ES-I3 (cell line): ENCODE measurements around the gene VAC14.

ENCODE experiments used
- H3K36me3 ChIP-seq: 2 replicates; pipeline ENCODE4 v1.6.1; 2013; ENCODE audit warnings: mild to moderate bottlenecking, low read length, control low read depth, moderate library complexity; ENCODE audit not compliant: insufficient read depth
- H3K4me1 ChIP-seq: 2 replicates; pipeline ENCODE4 v1.6.1; 2013; ENCODE audit warnings: mild to moderate bottlenecking, control low read depth, low read length; ENCODE audit not compliant: insufficient read depth
- H3K9ac ChIP-seq: 2 replicates; pipeline ENCODE4 v1.6.1; 2013; ENCODE audit warnings: low read depth, mild to moderate bottlenecking, low read length, moderate library complexity
- H3K9me3 ChIP-seq: 2 replicates; pipeline ENCODE4 v1.6.1; 2013; ENCODE audit warnings: mild to moderate bottlenecking, low read length, moderate library complexity; ENCODE audit not compliant: control insufficient read depth, insufficient read depth

Gene VAC14

DNA sequence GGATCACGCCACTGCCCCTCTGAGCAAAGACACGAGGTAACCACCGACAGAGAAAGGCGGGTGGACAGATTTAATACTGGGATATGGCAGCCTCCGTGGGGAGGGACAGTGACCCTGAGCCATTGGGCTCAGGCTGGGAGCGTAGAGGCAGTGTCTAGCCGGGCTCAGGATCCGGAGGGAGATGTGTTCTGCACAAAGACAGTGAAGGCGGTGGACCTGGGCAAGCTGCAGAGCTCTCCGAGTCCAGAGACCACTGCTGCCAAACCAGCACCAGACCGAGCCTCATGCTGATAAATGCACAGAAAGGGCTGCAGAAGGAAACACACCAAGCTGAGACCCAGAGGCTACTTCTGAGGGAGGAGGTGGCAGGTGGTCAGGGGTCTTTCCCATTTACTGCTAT, 88.6 kb downstream of the VAC14 start:
- H3K9ac ChIP-seq = no peak overlapping the region
- no peaks in the 10 kb centered on the region for H3K9me3 ChIP-seq
- H3K36me3 ChIP-seq = no peaks in the 10 kb centered on the region
- H3K4me1 ChIP-seq = peaks cover 33% of the 10 kb centered on the region

DNA sequence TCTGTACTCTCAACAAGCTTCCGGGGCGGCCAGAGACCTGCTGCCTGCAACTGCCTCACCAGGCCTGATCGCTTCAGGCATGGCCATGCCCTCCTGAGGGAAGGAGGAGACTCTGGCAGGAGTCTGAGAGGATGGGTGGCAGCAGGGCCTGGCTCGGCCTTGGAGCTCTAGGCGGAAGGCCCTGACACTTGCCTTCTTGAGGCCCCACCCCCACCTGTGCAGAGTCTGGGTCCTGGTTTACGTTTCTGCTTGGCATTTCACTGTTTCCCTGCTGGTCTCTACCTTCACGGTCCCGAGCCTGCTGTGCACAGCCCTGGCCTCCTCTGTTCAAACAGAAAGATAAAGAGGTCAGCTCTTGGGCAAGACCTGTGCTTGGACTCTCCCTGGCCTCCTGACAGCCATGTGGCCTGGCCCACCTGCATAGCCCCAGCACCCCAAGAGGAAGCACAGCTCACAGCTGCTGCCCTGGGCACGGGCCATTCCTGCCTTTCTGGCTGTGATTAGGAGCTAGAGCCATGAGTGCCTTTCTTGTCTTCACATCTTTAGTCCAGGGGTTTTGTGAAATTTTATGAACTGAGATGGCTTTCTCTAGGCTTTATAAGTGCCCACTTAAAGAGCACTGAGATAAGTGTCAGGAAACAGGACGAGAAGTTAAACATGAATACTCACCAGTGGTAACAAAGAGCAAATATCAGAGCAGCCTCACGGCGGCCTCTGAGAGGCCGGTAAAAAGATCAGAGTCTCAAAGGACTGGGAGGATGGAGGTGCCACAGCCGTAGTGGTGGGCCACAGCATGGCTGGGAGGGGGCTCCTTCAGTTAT, 89.5 kb downstream of the VAC14 start:
- Histone ChIP-seq H3K36me3 (no peaks in the 10 kb centered on the region), H3K9me3 (no peaks in the 10 kb centered on the region), H3K4me1 (peaks cover 34% of the 10 kb centered on the region), H3K9ac (no peak overlapping the region)

DNA sequence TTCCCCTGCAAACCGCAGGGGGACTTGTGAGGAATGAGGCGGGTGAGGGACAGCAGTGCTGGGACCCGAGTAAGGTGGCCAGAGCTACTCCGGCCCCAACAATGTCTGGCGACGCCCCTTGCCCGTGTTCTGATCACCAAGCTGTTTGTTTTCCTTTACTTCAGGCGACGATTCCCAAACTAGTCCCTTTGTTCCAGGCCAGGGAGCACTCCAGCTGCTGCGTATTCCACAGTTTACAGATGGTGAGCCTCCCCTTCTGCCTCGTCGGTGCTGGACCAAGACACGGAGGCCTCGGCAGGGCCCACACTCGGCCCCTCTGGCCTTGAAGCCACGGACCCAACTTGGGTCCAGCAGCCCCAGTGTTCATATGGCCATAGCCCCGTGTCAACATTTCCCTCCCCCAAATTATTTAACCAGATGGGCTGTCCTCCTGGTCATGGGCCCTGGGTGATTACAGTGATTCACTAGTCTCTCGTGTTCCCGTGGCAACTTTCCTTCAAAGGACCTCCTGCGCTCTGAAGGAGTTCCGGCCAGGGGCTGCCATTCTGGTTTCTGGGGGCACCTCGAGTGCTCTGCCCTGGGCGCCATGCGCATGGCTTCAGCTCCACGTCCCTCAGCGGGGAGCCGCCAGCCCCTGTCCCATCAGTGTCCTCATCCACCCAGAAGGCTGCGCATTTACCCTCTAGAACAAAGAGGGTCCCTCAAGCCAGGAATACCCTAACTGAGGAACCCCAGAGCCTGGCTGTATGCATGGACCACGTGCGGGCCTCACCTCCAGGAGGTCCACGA, 90.3 kb downstream of the VAC14 start:
- H3K9ac ChIP-seq = no peak overlapping the region
- H3K36me3 ChIP-seq = no peaks in the 10 kb centered on the region
- H3K9me3 ChIP-seq = no peaks in the 10 kb centered on the region
- peaks cover 28% of the 10 kb centered on the region for H3K4me1 ChIP-seq

DNA sequence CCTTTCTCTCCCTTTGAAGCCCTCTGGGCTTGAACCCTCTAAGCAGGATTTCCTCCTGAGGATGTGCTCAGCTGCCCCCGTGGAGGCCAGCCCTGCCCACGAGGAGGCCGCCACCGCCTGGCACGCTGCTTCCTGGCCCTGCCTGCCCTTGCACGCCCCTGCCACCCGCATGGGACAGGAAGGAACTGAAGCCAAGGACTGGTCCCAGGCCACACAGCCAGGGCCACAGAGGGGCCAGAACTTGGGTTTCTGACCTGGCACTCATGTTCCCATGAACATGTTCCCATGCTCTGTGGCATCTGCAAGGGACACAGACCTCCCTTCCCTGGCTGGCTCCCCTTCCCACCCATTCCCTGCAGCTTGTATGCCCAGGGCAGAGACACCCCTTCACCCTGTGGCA, 91.0 kb downstream of the VAC14 start:
- Histone ChIP-seq H3K4me1 (peaks cover 22% of the 10 kb centered on the region), H3K36me3 (no peaks in the 10 kb centered on the region), H3K9ac (no peak overlapping the region), H3K9me3 (no peaks in the 10 kb centered on the region)

DNA sequence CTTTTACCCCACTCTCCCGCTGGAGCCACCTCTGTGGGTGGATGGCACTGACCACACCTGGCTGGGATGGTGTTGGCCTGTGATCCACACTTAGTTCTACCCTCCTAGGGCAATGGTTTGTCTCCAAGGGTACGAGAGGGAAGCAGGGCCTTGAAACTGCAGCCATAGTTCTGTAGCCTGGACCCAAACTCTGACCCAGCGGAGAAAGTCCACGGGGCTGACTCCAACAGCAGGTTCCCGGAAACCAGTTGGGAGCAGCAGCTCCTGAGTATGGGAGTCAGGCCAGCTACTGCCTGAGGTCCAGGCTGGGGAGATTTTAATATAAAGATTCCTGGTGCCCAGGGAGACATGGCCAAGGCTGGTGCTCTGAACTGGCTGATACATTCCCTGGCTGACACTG, 91.5 kb downstream of the VAC14 start:
- peaks cover 17% of the 10 kb centered on the region for H3K4me1 ChIP-seq
- no peak overlapping the region for H3K9ac ChIP-seq
- H3K36me3 ChIP-seq = no peaks in the 10 kb centered on the region
- H3K9me3 ChIP-seq = no peaks in the 10 kb centered on the region

DNA sequence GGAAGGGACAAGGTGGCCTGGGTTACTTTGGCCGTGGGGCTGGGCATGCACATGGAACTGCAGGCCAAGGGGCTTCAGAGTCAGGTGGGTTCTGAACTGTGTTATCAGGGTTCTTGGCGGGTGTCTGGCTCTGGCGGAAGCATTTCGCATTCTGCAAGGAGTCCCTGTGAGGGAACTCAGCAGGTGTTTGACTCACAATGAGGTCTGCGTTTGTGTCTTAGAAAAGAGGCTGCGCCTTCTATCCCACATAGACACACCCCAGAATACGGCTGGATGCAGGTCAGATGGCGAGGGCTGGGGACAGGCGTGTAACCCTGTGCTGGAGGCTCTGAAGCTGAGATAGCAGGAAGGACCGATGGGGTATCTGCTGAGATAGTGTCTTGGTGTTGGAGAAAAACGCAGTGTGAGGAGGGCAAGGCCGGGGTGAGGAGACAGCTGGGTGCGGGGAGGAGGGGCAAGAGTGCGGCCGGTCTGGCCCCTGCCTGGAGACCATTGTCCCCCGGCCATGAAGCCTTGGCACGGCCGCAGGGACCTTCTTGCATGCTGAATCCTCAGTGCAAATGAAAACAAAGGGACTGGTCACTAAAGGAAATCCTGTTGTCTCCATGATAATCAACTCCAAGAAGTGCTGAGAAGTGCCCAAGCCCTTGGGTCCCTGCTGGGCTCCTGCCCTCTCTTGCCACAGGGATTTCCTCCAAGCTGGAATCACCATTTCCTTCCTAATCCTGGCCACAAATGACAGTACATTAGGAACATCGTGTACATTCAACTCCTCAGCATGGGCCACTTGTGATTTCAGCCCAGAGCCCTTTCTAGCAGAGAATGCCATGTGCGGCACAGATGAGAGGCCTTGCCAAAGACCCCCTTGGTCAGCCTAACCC, 92.4 kb downstream of the VAC14 start:
- no peaks in the 10 kb centered on the region for H3K36me3 ChIP-seq
- no peak overlapping the region for H3K9ac ChIP-seq
- H3K4me1 ChIP-seq = peaks cover 20% of the 10 kb centered on the region
- H3K9me3 ChIP-seq = no peaks in the 10 kb centered on the region

DNA sequence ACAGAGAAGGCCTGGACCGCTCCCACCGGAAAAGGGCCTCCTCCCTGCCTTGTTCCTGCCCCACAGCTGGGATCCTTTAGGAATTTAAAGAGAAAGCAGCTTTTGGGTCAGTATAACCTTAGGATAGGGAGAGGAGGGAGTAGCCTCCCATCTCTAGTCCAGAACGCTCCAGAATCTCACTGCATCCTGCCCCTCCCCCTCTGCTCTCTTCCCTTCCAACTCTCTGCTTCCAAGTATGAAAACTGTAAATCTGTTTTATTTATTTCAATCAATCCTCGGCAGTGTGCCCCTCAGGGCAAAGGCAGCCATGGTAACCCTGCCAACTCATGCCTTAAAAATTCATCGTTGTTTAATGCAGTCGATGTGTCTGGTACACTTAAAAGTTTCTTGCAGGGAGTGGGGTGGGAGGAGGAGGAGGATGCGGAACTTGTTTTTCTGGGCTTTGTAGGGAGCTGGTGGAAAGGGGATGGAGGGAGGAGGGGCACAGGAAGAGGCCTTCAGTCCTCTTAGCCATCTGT, 94.0 kb downstream of the VAC14 start:
- H3K9ac ChIP-seq = no peak overlapping the region
- H3K4me1 ChIP-seq = peaks cover 20% of the 10 kb centered on the region; the same call in 1 of the 2 replicates
- no peaks in the 10 kb centered on the region for H3K9me3 ChIP-seq
- no peaks in the 10 kb centered on the region for H3K36me3 ChIP-seq

DNA sequence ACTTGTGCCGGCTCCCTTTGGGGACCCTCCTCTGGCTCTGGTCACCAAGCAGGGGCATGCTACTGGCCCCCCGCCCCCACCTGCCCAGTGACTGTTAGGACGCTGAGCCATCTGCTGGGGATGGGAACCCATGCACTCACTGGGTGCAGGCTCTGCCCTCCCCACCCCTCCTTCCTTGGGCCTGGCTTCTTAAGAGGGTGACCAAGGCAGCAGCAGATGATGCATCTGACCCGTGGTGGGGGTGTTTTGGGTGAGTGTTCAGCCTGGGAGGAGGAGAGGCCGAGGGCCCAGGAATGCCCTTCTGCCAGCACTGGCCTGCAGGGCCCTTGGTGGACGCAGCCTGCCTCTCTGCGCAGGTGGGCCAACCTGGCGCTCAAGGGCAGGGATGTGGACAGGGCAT, 95.9 kb downstream of the VAC14 start:
- no peaks in the 10 kb centered on the region for H3K9me3 ChIP-seq
- no peak overlapping the region for H3K9ac ChIP-seq
- no peaks in the 10 kb centered on the region for H3K36me3 ChIP-seq
- peaks cover 20% of the 10 kb centered on the region; the same call in 1 of the 2 replicates for H3K4me1 ChIP-seq

DNA sequence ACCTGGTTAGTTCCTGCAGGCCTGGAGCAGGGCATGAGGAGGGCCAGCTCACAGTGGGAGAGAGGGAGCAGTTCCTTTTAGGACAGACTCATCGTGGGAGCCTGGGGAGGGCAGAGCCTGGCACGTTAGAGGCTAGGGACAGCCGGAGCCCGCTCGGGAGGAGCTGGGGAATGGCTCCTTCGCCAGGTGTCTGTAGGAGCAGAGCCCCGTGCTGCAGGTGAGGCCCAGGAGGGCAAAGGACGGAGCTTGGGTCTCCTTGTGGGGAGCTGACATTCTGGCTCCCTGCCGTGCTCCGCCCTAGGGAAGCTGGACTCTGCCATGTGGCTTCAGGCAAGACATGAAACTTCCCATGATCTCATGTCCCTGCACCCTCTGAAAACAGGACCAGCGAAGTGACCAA, 96.4 kb downstream of the VAC14 start:
- Histone ChIP-seq H3K9ac (no peak overlapping the region), H3K4me1 (peaks cover 20% of the 10 kb centered on the region; the same call in 1 of the 2 replicates)

DNA sequence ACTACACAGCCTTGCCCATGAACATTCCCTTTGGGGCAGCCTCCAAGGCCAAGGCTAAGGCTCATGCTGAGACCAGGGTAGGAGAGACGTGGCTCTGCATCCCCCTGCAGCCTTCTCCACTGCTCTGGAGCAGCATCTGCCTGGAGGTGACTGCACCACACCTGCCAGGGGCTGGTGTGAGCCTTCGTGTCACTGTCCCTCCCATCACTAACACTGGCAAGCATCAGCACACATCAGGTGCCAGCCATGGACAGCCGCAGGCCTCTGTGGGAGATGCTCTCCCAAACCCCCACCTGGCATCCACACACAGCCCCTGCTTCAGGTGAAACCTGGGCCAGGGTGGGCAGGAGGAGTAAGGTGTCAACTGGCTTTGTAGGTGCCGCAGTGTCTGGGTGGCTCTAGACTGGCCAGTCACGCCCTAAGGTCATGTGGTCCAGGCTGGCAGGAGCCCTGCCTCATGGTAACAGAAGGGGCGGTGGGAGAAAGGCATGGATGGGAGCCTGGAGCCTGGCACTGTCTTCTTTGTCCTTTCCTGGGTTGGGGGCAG, 97.0 kb downstream of the VAC14 start:
- peaks cover 20% of the 10 kb centered on the region; the same call in 1 of the 2 replicates for H3K4me1 ChIP-seq
- no peaks in the 10 kb centered on the region for H3K36me3 ChIP-seq
- H3K9ac ChIP-seq = no peak overlapping the region
- no peaks in the 10 kb centered on the region for H3K9me3 ChIP-seq

More for the DNA sequence above, 96.4 kb downstream of the VAC14 start:
- Histone ChIP-seq H3K36me3 (no peaks in the 10 kb centered on the region), H3K9me3 (no peaks in the 10 kb centered on the region)

DNA sequence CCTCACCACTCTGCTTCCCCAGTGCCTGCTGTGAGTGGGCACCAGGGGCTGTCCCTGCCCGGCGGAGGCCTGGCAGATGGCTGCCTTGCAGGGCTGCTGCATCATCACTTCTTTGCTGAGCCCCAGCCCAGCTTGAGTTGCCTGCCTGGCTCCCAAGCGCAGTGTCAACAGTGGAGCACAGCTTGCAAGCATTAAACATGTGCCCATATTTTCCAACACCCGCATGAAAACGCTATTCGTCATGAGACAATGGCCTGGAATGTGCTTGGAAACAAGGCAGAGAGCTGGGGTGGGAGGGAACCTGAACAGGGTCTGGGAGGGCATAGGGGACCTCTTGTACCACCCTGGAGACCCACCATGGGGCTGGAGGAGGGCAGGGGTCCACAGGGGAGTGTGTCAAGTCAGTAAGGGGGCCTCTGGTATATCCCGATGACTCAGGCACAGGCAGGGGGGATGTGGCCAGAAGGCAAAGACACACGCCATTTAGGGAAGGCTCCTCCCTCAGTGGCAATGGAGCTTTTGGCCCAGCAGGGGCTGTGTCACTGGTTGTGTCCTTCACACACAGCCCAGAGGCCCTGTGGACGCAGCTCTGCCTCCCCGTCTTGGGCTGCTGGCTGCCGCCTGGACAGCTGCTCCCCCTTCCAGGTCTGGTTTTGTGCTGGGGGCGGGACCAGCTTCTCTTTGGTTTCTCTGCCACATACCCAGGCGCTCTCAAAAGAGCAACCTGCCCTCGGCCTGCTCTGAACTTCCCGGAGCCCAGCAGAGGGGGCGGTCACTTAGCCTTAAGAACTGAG, 97.7 kb downstream of the VAC14 start:
- H3K36me3 ChIP-seq = no peaks in the 10 kb centered on the region
- H3K9me3 ChIP-seq = no peaks in the 10 kb centered on the region
- peaks cover 20% of the 10 kb centered on the region; the same call in 1 of the 2 replicates for H3K4me1 ChIP-seq
- H3K9ac ChIP-seq = no peak overlapping the region

DNA sequence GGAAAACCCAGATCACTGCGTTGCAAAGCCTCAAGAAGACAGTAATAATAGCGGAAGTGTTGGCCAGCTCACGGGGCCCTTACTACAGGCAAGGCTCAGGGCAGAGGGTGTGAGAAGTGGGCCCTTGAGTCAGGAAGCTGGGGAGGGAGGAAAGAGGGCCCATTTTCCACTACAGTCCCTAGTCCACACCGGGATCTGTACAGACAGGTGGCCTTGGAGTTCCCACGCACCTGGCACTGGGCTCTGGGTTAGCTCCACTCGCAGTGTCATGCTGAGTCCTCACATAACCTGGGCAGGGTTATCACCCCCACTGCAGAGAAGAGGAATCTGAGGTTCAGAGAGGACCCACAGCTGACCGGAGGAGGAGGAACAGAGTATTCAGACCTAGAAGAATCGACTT, 98.3 kb downstream of the VAC14 start:
- no peaks in the 10 kb centered on the region for H3K9me3 ChIP-seq
- no peaks in the 10 kb centered on the region for H3K36me3 ChIP-seq
- no peak overlapping the region for H3K9ac ChIP-seq
- peaks cover 20% of the 10 kb centered on the region; the same call in 1 of the 2 replicates for H3K4me1 ChIP-seq

DNA sequence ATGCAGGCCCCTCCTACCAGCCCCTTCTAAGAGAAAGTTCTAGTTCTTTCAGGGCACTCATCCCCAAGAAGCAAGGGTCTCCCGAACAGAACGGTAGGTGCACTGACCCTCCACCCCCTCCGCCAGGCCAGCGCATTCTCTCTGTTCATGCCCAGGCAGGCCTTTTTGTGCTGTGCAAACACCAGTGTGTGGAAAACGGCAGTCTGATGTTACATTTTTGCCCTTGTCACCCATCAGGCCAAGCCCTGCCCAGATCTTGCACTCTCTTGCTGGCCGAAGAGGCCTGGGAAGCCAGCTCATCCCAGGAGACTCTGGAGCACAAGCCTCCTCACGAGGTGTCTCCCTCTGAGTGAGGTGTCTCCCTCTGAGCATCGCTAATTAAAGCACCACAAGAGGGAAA, 99.0 kb downstream of the VAC14 start:
- H3K9me3 ChIP-seq = no peaks in the 10 kb centered on the region
- H3K36me3 ChIP-seq = no peaks in the 10 kb centered on the region
- H3K4me1 ChIP-seq = peaks cover 17% of the 10 kb centered on the region; the same call in 1 of the 2 replicates
- no peak overlapping the region for H3K9ac ChIP-seq
